ENCODE data around the gene POLR1C.
"Not testable (repeated sequence)": the region's sequence is repeated elsewhere in the genome, so short reads cannot be mapped to it uniquely, and the experiment has no call there.

Gene POLR1C

DNA sequence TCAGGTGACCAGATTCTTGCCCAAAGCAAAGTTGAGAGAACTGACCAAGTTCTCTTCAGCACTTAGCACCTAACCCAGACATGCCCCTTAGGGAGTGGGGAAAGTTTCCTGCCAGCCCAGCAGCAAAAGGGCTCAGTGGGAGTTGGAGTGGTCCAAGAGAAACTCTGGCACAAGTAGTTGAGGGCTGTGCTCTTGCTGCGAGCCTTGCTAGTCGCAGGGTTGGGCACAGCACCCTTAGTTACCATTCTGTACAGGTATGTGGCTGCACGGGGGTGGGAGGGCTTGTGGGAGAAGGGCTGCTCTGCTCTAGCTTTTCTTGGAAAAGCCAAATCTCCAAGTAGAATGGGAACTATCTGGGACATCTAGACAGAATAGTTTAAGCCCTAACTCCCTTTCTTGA, 6.4 kb downstream of the POLR1C start:
- DNase-seq (ENCODE audit: low read depth in 1 of 2, low spot score in 1 of 2), result no peak
- Histone ChIP-seq H3K27me3 (ENCODE audit: insufficient read depth, poor library complexity, severe bottlenecking) (no peaks in the 10 kb centered on the region), H3K27ac (replicated peaks) (no peak overlapping the region), H3K4me3 (replicated peaks; ENCODE audit: insufficient read depth, low read length) (no peak overlapping the region)
- TF ChIP-seq POLR2AphosphoS5 (IDR thresholded peaks at IDR 0.05; ENCODE audit: low read depth) (peak; percentile 60; the same call in 1 of the 2 replicates), SPI1 (IDR thresholded peaks at IDR 0.05; ENCODE audit: borderline replicate concordance, low read depth) (no peak), GABPA (IDR thresholded peaks at IDR 0.05; ENCODE audit: low read depth) (no peak)
- TF ChIP-seq, protein P1, sequence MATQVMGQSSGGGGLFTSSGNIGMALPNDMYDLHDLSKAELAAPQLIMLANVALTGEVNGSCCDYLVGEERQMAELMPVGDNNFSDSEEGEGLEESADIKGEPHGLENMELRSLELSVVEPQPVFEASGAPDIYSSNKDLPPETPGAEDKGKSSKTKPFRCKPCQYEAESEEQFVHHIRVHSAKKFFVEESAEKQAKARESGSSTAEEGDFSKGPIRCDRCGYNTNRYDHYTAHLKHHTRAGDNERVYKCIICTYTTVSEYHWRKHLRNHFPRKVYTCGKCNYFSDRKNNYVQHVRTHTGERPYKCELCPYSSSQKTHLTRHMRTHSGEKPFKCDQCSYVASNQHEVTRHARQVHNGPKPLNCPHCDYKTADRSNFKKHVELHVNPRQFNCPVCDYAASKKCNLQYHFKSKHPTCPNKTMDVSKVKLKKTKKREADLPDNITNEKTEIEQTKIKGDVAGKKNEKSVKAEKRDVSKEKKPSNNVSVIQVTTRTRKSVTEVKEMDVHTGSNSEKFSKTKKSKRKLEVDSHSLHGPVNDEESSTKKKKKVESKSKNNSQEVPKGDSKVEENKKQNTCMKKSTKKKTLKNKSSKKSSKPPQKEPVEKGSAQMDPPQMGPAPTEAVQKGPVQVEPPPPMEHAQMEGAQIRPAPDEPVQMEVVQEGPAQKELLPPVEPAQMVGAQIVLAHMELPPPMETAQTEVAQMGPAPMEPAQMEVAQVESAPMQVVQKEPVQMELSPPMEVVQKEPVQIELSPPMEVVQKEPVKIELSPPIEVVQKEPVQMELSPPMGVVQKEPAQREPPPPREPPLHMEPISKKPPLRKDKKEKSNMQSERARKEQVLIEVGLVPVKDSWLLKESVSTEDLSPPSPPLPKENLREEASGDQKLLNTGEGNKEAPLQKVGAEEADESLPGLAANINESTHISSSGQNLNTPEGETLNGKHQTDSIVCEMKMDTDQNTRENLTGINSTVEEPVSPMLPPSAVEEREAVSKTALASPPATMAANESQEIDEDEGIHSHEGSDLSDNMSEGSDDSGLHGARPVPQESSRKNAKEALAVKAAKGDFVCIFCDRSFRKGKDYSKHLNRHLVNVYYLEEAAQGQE (IDR thresholded peaks at IDR 0.05; ENCODE audit: insufficient replicate concordance, low read depth), result no peak
- TF ChIP-seq, protein P2, sequence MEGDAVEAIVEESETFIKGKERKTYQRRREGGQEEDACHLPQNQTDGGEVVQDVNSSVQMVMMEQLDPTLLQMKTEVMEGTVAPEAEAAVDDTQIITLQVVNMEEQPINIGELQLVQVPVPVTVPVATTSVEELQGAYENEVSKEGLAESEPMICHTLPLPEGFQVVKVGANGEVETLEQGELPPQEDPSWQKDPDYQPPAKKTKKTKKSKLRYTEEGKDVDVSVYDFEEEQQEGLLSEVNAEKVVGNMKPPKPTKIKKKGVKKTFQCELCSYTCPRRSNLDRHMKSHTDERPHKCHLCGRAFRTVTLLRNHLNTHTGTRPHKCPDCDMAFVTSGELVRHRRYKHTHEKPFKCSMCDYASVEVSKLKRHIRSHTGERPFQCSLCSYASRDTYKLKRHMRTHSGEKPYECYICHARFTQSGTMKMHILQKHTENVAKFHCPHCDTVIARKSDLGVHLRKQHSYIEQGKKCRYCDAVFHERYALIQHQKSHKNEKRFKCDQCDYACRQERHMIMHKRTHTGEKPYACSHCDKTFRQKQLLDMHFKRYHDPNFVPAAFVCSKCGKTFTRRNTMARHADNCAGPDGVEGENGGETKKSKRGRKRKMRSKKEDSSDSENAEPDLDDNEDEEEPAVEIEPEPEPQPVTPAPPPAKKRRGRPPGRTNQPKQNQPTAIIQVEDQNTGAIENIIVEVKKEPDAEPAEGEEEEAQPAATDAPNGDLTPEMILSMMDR (IDR thresholded peaks at IDR 0.05; ENCODE audit: insufficient read depth, low read length), result no peak

DNA sequence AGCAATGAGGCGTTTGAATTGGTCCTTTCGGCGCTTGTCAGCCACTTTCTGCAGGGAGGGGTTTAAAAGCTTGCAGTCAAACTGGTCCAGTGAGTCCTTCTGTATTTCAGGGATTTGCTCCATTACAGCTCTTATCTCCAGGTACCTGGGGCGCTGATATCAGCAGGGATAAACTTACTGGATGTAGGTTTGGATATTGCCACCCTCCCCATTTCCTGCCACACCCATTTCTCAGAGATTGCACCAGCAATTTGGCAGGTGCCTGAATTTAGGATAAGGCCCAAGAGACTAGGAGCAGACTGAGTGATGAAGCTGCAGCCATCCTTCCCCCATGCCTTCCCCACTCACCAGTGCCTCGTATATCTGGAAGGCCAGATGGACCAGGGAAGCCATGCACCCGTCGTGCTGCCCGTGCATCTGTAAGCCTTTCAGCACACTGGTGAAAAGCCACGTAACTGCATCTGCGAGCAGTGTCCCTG, 7.6 kb downstream of the POLR1C start:
- TF ChIP-seq SPI1 (IDR thresholded peaks at IDR 0.05; ENCODE audit: borderline replicate concordance, low read depth) (no peak), GABPA (IDR thresholded peaks at IDR 0.05; ENCODE audit: low read depth) (no peak), POLR2AphosphoS5 (IDR thresholded peaks at IDR 0.05; ENCODE audit: low read depth) (no peak)
- TF ChIP-seq, protein P2 (IDR thresholded peaks at IDR 0.05; ENCODE audit: insufficient read depth, low read length), result no peak
- H3K4me3 ChIP-seq (replicated peaks; ENCODE audit: insufficient read depth, low read length), result no peak overlapping the region
- no peak for DNase-seq (ENCODE audit: low read depth in 1 of 2, low spot score in 1 of 2)
- H3K27me3 ChIP-seq (ENCODE audit: insufficient read depth, poor library complexity, severe bottlenecking), result no peaks in the 10 kb centered on the region
- no peak overlapping the region for H3K27ac ChIP-seq (replicated peaks)

DNA sequence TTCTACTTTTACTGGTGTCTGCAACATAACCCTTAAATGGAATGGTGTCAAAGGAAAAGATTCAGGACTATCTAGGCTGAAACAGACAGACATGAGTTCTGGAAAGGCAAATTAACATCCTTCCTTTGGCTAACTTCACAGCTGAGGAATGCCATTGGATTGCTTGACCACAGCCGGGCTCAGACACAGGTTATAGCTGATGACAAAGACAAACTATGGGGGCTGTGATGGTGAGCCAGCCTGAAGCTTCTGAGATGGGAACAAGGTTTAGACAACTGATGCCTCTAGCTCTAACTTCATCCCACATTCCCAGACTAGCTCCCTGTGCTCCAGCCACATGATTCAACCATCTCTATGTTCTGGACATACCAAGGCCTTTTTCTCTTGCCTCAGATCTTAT, 15.3 kb downstream of the POLR1C start:
- TF ChIP-seq, protein P2 (IDR thresholded peaks at IDR 0.05; ENCODE audit: insufficient read depth, low read length), result no peak
- TF ChIP-seq GABPA (IDR thresholded peaks at IDR 0.05; ENCODE audit: low read depth) (no peak), SPI1 (IDR thresholded peaks at IDR 0.05; ENCODE audit: borderline replicate concordance, low read depth) (no peak), POLR2AphosphoS5 (IDR thresholded peaks at IDR 0.05; ENCODE audit: low read depth) (no peak)
- TF ChIP-seq, protein P1 (IDR thresholded peaks at IDR 0.05; ENCODE audit: insufficient replicate concordance, low read depth), result no peak

DNA sequence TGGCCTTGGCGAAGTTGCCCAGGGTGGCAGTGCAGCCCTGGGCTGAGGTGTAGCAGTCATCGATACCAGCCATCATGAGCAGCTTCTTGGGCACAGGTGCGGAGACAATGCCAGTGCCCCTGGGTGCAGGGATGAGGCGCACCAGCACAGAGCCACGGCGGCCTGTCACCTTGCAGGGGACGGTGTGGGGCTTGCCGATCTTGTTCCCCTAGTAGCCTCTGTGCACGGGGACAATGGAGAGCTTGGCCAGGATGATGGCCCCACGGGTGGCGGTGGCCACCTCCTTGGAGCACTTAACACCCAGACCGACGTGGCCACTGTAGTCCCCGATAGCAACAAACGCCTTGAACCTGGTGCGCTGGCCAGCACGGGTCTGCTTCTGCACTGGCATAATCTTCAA, 22.1 kb downstream of the POLR1C start:
- DNase-seq (ENCODE audit: low read depth in 1 of 2, low spot score in 1 of 2); H3K27ac ChIP-seq (replicated peaks); H3K4me3 ChIP-seq (replicated peaks; ENCODE audit: insufficient read depth, low read length); H3K27me3 ChIP-seq (ENCODE audit: insufficient read depth, poor library complexity, severe bottlenecking): not testable (repeated sequence)

More for the DNA sequence above, 15.3 kb downstream of the POLR1C start:
- DNase-seq (ENCODE audit: low read depth in 1 of 2, low spot score in 1 of 2), result no peak
- Histone ChIP-seq H3K4me3 (replicated peaks; ENCODE audit: insufficient read depth, low read length) (no peak overlapping the region), H3K27me3 (ENCODE audit: insufficient read depth, poor library complexity, severe bottlenecking) (no peaks in the 10 kb centered on the region), H3K27ac (replicated peaks) (no peak overlapping the region)

DNA sequence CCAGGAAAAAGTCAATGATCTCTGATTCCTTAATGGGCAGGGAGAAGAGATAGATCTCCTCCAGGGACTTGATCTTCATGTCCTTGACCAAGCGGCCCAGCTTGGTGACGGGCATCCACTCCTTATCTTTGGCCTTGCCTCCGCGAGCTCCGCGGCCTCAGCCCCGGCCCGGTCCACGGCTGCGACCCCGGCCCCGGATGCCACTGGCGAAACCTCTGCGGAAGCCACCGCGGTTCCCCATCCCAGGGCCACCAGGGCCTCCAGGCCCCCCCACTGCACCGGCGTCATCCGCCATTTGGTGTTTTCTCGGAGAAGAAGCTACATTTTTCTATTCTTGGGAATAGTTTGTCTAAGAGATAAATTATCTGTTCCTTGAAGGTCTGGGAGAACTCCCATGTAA, 22.5 kb downstream of the POLR1C start:
- not testable (repeated sequence) for H3K27me3 ChIP-seq (ENCODE audit: insufficient read depth, poor library complexity, severe bottlenecking); H3K4me3 ChIP-seq (replicated peaks; ENCODE audit: insufficient read depth, low read length); DNase-seq (ENCODE audit: low read depth in 1 of 2, low spot score in 1 of 2); H3K27ac ChIP-seq (replicated peaks)

Measured in HL-60 (cell line).